Fibroblast of lung (primary cell): ENCODE measurements around the gene DSCAML1.

Experiments used
- EZH2 ChIP-seq: IDR thresholded peaks from 2 replicates; pipeline ENCODE4 v1.5.1; 2012; ENCODE audit warnings: low read length, control low read depth, mild to moderate bottlenecking; ENCODE audit errors: missing control alignments
- TF ChIP-seq, protein P1 (sequence below), 2 donors: IDR thresholded peaks in 1 of 2; conservative IDR thresholded peaks in 1 of 2; 1 replicate in 1 of 2; 2 replicates in 1 of 2; pipeline ENCODE4 v1.5.1; 2011 to 2012; ENCODE audit warnings: low read length in 2 of 2, control low read depth in 1 of 2, inconsistent platforms in 1 of 2, low read depth in 1 of 2, mild to moderate bottlenecking in 1 of 2

DNA sequence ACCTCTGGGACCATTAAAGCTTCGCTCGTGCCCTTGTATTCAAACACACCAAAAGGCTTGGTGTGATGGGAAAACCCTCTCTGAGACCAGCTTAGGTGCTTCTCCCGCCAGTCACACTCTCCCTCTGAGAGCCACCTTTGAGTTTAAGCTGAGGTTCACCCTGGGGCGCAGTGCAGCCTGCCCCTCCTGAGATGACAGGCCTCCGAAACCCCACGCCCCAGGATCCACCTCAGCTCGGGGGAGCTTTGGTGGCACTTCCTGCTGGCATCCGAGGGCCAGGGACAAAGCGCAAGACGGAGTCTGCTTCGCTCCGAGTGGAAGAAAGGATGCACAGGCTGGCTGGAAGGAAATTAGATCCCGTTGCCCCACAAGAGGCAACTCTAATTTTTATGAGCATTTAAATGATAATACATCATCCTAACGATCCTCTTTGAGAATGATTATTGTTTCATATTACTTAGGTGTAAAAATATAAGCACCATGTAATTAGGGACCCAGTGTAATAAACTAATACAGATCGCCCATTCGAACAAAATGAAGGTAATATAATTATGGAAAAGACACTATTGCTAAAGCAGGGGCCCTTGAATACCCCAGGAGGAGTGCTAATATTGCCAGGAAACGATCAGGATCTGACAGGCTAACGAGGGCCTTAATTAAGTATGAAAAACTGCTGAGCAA, 334.7 kb downstream of the DSCAML1 start:
- TF ChIP-seq, protein P1, sequence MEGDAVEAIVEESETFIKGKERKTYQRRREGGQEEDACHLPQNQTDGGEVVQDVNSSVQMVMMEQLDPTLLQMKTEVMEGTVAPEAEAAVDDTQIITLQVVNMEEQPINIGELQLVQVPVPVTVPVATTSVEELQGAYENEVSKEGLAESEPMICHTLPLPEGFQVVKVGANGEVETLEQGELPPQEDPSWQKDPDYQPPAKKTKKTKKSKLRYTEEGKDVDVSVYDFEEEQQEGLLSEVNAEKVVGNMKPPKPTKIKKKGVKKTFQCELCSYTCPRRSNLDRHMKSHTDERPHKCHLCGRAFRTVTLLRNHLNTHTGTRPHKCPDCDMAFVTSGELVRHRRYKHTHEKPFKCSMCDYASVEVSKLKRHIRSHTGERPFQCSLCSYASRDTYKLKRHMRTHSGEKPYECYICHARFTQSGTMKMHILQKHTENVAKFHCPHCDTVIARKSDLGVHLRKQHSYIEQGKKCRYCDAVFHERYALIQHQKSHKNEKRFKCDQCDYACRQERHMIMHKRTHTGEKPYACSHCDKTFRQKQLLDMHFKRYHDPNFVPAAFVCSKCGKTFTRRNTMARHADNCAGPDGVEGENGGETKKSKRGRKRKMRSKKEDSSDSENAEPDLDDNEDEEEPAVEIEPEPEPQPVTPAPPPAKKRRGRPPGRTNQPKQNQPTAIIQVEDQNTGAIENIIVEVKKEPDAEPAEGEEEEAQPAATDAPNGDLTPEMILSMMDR (conservative IDR thresholded peaks at IDR 0.05 in 1 of 2, IDR thresholded peaks at IDR 0.05 in 1 of 2; ENCODE audit: low read depth in 1 of 2, low read length in 2 of 2) = no peak
- no peak for TF ChIP-seq EZH2
